Liver (tissue), 9 donors: ENCODE measurements around the gene CAMP. TPM values are rescaled to one million over a fixed set of nuclear protein-coding genes. Genes with fewer than 3 reads are reported as not detected.

Experiments used
- DNase-seq: peaks from one replicate; pipeline ENCODE4 v3.0.0-alpha.2; 2017; ENCODE audit warnings: low spot score
- H3K27ac ChIP-seq, 2 donors: one replicate each; pipeline ENCODE4 v1.7.0; 2013; ENCODE audit warnings: inconsistent platforms in 2 of 2, low read length in 2 of 2, control low read depth in 1 of 2, low read depth in 1 of 2, mild to moderate bottlenecking in 1 of 2
- H3K27me3 ChIP-seq, 4 donors: one replicate each; pipeline versions ENCODE4 v1.6.1 to v1.7.0; 2013; ENCODE audit warnings: low read length in 3 of 4, inconsistent platforms in 1 of 4, mild to moderate bottlenecking in 1 of 4, moderate library complexity in 1 of 4; ENCODE audit not compliant: control insufficient read depth in 4 of 4, insufficient read depth in 4 of 4
- H3K36me3 ChIP-seq, 4 donors: one replicate each; pipeline versions ENCODE4 v1.6.1 to v1.7.0; 2013; ENCODE audit warnings: low read length in 3 of 4, mild to moderate bottlenecking in 3 of 4, low read depth in 1 of 4, moderate library complexity in 1 of 4; ENCODE audit not compliant: control insufficient read depth in 4 of 4, insufficient read depth in 3 of 4
- H3K4me1 ChIP-seq, 4 donors: one replicate each; pipeline versions ENCODE4 v1.6.1 to v1.7.0; 2013; ENCODE audit warnings: low read length in 3 of 4, mild to moderate bottlenecking in 3 of 4, moderate library complexity in 1 of 4; ENCODE audit not compliant: control insufficient read depth in 4 of 4, insufficient read depth in 4 of 4
- H3K4me3 ChIP-seq, 3 donors: one replicate each; pipeline versions ENCODE4 v1.6.1 to v1.7.0; 2013; ENCODE audit warnings: low read length in 3 of 3, control low read depth in 1 of 3, low read depth in 1 of 3, mild to moderate bottlenecking in 1 of 3
- H3K9ac ChIP-seq, 2 donors: one replicate each; pipeline ENCODE4 v1.7.0; 2013; ENCODE audit warnings: low read length in 2 of 2, mild to moderate bottlenecking in 2 of 2, moderate library complexity in 2 of 2, control low read depth in 1 of 2, low read depth in 1 of 2
- H3K9me3 ChIP-seq, 4 donors: one replicate each; pipeline versions ENCODE4 v1.6.1 to v1.7.0; 2013; ENCODE audit warnings: low read length in 3 of 4; ENCODE audit not compliant: control insufficient read depth in 4 of 4
- FOXA2 ChIP-seq: IDR thresholded peaks from 2 replicates; pipeline ENCODE4 v1.6.1; 2016; ENCODE audit warnings: antibody characterized with exemption
- GABPA ChIP-seq, 2 donors: IDR thresholded peaks in 1 of 2; conservative IDR thresholded peaks in 1 of 2; 2 replicates each; pipeline ENCODE4 v1.6.1; 2016; ENCODE audit warnings: antibody characterized with exemption in 2 of 2, mild to moderate bottlenecking in 1 of 2, moderate library complexity in 1 of 2
- JUND ChIP-seq, 2 donors: IDR thresholded peaks; 2 replicates each; pipeline ENCODE4 v1.6.1; 2016; ENCODE audit warnings: antibody characterized with exemption in 2 of 2
- NR2F2 ChIP-seq: IDR thresholded peaks from 2 replicates; pipeline ENCODE4 v1.6.1; 2016; ENCODE audit warnings: antibody characterized with exemption
- SP1 ChIP-seq: IDR thresholded peaks from 2 replicates; pipeline ENCODE4 v1.6.1; 2018; ENCODE audit warnings: antibody characterized with exemption, mild to moderate bottlenecking
- TAF1 ChIP-seq: conservative IDR thresholded peaks from 2 replicates; pipeline ENCODE4 v1.6.1; 2016; ENCODE audit warnings: antibody characterized with exemption, mild to moderate bottlenecking
- ZBTB33 ChIP-seq: IDR thresholded peaks from 2 replicates; pipeline ENCODE4 v1.6.1; 2016; ENCODE audit warnings: antibody characterized with exemption
- WGBS: extraction: QIAGEN DNeasy Blood & Tissue Kit; methylation state at CpG from one replicate; pipeline ENCODE4 v1.1.7; 2013; 5-methylcytosine and 5-hydroxymethylcytosine counted together
- polyA plus RNA-seq, 2 donors: library from polyadenylated mRNA; stranded (reverse) in 1 of 2; unstranded in 1 of 2; fragments of 200-250 nt in 1 of 2; fragments of >200 nt in 1 of 2; fragmentation: Nextera tagmentation in 1 of 2; extraction: Ambion mirVana in 1 of 2; gene quantifications; one replicate each; pipeline versions ENCODE4 v1.2.1 to v1.2.3, GENCODE V29; 2013 to 2015
- total RNA-seq, 2 donors: library from RNA; depleted of rRNA; stranded (reverse); fragments of >200 nt; gene quantifications; one replicate each; pipeline ENCODE4 v1.2.3, GENCODE V29; 2014
- TF ChIP-seq, protein P1 (sequence below): IDR thresholded peaks from 2 replicates; pipeline ENCODE4 v1.6.1; 2016; ENCODE audit warnings: antibody characterized with exemption, mild to moderate bottlenecking
- TF ChIP-seq, protein P2 (sequence below): IDR thresholded peaks from 2 replicates; pipeline ENCODE4 v1.6.1; 2016; ENCODE audit warnings: antibody characterized with exemption
- donor health status: healthy.
- donor health status: healthy.
- donor health status: healthy.
- donor health status: healthy.
- donor health status: healthy.

The CAMP gene
- total and polyA plus RNA-seq, 4 donors: 0.25 to 3.2 (median 0.62) TPM; not detected in 1

DNA sequence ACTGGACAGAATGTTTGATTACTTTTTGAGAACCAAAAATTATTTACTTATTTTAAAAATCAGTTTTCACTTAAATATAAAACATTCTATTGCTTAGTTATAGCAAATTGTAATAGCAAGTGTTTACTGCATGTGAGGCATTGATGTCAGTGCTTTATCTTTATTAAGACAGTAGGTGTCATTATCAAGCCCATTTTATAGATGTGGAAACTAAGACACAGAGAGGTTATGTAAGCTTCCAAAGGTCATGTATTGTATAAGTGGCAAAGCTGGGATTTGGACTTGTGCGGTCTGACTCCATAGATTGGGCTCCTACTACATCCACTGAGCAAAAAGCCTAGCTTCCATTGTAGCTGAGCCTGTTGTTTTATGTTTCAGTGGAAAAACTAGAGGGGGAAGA is 35.2 kb downstream of the CAMP start (continued):
- TF ChIP-seq, protein P1, sequence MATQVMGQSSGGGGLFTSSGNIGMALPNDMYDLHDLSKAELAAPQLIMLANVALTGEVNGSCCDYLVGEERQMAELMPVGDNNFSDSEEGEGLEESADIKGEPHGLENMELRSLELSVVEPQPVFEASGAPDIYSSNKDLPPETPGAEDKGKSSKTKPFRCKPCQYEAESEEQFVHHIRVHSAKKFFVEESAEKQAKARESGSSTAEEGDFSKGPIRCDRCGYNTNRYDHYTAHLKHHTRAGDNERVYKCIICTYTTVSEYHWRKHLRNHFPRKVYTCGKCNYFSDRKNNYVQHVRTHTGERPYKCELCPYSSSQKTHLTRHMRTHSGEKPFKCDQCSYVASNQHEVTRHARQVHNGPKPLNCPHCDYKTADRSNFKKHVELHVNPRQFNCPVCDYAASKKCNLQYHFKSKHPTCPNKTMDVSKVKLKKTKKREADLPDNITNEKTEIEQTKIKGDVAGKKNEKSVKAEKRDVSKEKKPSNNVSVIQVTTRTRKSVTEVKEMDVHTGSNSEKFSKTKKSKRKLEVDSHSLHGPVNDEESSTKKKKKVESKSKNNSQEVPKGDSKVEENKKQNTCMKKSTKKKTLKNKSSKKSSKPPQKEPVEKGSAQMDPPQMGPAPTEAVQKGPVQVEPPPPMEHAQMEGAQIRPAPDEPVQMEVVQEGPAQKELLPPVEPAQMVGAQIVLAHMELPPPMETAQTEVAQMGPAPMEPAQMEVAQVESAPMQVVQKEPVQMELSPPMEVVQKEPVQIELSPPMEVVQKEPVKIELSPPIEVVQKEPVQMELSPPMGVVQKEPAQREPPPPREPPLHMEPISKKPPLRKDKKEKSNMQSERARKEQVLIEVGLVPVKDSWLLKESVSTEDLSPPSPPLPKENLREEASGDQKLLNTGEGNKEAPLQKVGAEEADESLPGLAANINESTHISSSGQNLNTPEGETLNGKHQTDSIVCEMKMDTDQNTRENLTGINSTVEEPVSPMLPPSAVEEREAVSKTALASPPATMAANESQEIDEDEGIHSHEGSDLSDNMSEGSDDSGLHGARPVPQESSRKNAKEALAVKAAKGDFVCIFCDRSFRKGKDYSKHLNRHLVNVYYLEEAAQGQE: no peak
- TF ChIP-seq GABPA (IDR thresholded peaks at IDR 0.05 in 1 of 2, conservative IDR thresholded peaks at IDR 0.05 in 1 of 2): no peak
- TF ChIP-seq ZBTB33: no peak
- TF ChIP-seq FOXA2: no peak
- TF ChIP-seq TAF1: no peak
- no peak for TF ChIP-seq SP1
- no peak for TF ChIP-seq JUND (IDR thresholded peaks at IDR 0.05)

DNA sequence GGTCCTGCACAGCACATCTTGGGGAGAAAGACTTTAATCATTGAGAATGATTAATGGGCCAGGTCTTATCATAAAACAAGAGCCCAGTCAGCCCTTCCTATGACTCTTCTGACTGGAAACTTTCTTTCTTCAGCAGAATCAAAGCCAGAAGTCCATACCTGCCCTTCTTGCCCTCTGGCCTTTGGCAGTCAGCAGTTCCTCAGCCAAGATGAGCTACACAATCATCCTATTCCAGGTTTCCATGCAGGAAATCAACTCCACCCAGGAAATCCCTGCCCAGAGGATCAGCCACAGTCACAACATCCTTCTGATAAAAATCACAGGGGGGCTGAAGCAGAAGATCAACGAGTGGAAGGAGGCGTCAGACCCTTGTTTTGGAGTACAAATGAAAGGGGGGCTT is 44.5 kb downstream of the CAMP start:
- no peak for DNase-seq
- Histone ChIP-seq H3K4me3 (no peak overlapping the region), H3K9ac (no peak overlapping the region)

More for the DNA sequence above, 44.5 kb downstream of the CAMP start:
- 75% methylated on average over 2 of the region's 2 CpGs for WGBS
- Histone ChIP-seq H3K27me3 (no peaks in the 10 kb centered on the region), H3K4me1 (no peaks in the 10 kb centered on the region), H3K36me3 (peaks cover 0 to 16% (median 0%) of the 10 kb centered on the region in 4 donors), H3K9me3 (no peaks in the 10 kb centered on the region), H3K27ac (no peak overlapping the region)
- TF ChIP-seq ZBTB33 (no peak), NR2F2 (peak; percentile 15)
- TF ChIP-seq, protein P2, sequence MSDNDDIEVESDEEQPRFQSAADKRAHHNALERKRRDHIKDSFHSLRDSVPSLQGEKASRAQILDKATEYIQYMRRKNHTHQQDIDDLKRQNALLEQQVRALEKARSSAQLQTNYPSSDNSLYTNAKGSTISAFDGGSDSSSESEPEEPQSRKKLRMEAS: no peak
